Tibial artery (tissue), 4 donors: ENCODE measurements around the gene PPARA.

Source experiments
- DNase-seq, 2 donors: peaks; one replicate each; pipeline ENCODE4 v3.0.0-alpha.2; 2019
- H3K27ac ChIP-seq, 2 donors: fragments of 200-600 bp; sonication (generic) in 1 of 2; 1 replicate in 1 of 2; 2 replicates in 1 of 2; pipeline ENCODE4 v1.5.1; 2018 to 2019; ENCODE audit warnings: mild to moderate bottlenecking in 1 of 2
- H3K27me3 ChIP-seq, 2 donors: fragments of 200-600 bp; sonication (generic) in 1 of 2; one replicate each; pipeline versions ENCODE4 v1.5.1 to v1.6.0; 2016 to 2019
- H3K36me3 ChIP-seq, 3 donors: fragments of 200-600 bp; sonication (generic) in 2 of 3; one replicate each; pipeline ENCODE4 v1.5.1; 2016 to 2019; ENCODE audit warnings: mild to moderate bottlenecking in 2 of 3
- H3K4me1 ChIP-seq, 4 donors: fragments of 200-600 bp; sonication (generic) in 2 of 4; 1 replicate in 3 of 4; 2 replicates in 1 of 4; pipeline ENCODE4 v1.5.1; 2016 to 2019
- H3K4me3 ChIP-seq, 2 donors: fragments of 200-600 bp; sonication (generic) in 1 of 2; 1 replicate in 1 of 2; 2 replicates in 1 of 2; pipeline ENCODE4 v1.5.1; 2018 to 2019; ENCODE audit warnings: mild to moderate bottlenecking in 2 of 2
- H3K9me3 ChIP-seq, 3 donors: fragments of 200-600 bp; sonication (generic) in 1 of 3; one replicate each; pipeline ENCODE4 v1.5.1; 2016 to 2019
- intact Hi-C: fragments of 100-400 bp; cut with DNase I; formaldehyde crosslinking; loops from one replicate; pipeline ENCODE4 v1.15.0; 2023; ENCODE audit warnings: low total_unique reads
- TF ChIP-seq, protein P1 (sequence below), 2 experiments: fragments of 200-600 bp in 1 of 2; fragments of 450-650 bp in 1 of 2; IDR thresholded peaks; one replicate each; pipeline ENCODE4 v1.5.1; 2017 to 2019; ENCODE audit warnings: antibody characterized with exemption in 2 of 2, mild to moderate bottlenecking in 1 of 2, moderate library complexity in 1 of 2

The PPARA gene

GRCh38 chr22:46180370-46181137 is 30.2 kb downstream of the PPARA start:
- no peaks in the 10 kb centered on the region for H3K4me1 ChIP-seq
- H3K36me3 ChIP-seq, result peaks cover 23 to 61% (median 60%) of the 10 kb centered on the region in 3 donors
- no peak for DNase-seq
- H3K4me3 ChIP-seq, result no peak overlapping the region
- no peaks in the 10 kb centered on the region for H3K27me3 ChIP-seq
- peaks cover 0 to 18% (median 12%) of the 10 kb centered on the region in 3 donors for H3K9me3 ChIP-seq
- TF ChIP-seq, protein P1, sequence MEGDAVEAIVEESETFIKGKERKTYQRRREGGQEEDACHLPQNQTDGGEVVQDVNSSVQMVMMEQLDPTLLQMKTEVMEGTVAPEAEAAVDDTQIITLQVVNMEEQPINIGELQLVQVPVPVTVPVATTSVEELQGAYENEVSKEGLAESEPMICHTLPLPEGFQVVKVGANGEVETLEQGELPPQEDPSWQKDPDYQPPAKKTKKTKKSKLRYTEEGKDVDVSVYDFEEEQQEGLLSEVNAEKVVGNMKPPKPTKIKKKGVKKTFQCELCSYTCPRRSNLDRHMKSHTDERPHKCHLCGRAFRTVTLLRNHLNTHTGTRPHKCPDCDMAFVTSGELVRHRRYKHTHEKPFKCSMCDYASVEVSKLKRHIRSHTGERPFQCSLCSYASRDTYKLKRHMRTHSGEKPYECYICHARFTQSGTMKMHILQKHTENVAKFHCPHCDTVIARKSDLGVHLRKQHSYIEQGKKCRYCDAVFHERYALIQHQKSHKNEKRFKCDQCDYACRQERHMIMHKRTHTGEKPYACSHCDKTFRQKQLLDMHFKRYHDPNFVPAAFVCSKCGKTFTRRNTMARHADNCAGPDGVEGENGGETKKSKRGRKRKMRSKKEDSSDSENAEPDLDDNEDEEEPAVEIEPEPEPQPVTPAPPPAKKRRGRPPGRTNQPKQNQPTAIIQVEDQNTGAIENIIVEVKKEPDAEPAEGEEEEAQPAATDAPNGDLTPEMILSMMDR (IDR thresholded peaks at IDR 0.05), result no peak
- intact Hi-C loops, result no loop called here
- H3K27ac ChIP-seq, result no peak overlapping the region

- H3K9me3 ChIP-seq, result peaks cover 0 to 24% (median 12%) of the 10 kb centered on the region in 3 donors
- no peak overlapping the region for H3K4me3 ChIP-seq
- H3K4me1 ChIP-seq, result no peaks in the 10 kb centered on the region
- TF ChIP-seq, protein P1 (IDR thresholded peaks at IDR 0.05), result no peak
- DNase-seq, result no peak
- H3K27me3 ChIP-seq, result no peaks in the 10 kb centered on the region
- intact Hi-C loops, result no loop called here
- H3K36me3 ChIP-seq, result peaks cover 39 to 70% (median 46%) of the 10 kb centered on the region in 3 donors
- H3K27ac ChIP-seq, result no peak overlapping the region
Measured at GRCh38 chr22:46183733-46184132, 33.4 kb downstream of the PPARA start.

GRCh38 chr22:46185283-46185682 is 35.0 kb downstream of the PPARA start:
- H3K4me1 ChIP-seq, result no peaks in the 10 kb centered on the region
- H3K9me3 ChIP-seq, result peaks cover 0 to 20% (median 8%) of the 10 kb centered on the region in 3 donors
- H3K27me3 ChIP-seq, result no peaks in the 10 kb centered on the region
- DNase-seq, result no peak
- TF ChIP-seq, protein P1 (IDR thresholded peaks at IDR 0.05), result no peak
- intact Hi-C loops, result no loop called here
- H3K27ac ChIP-seq, result no peak overlapping the region
- H3K4me3 ChIP-seq, result no peak overlapping the region
- peaks cover 34 to 67% (median 42%) of the 10 kb centered on the region in 3 donors for H3K36me3 ChIP-seq

DNA sequence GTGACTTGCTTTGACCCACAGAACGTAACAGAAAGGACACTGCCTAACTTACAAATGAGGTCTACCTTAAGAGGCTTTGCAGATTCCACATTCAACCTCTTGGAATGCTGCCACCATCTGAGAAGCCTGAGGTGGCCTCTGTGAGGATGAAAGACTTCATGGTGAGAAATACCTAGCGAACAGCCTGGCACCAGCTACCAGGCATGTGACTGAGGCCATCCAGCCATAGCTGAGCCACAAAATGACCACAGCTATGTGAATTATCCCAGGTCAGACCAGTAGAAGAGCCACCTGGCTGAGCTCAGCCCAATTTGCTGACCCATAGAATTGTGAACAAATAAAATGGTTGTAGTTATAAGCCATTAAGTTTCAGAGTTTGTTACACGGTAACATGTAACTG is 37.5 kb downstream of the PPARA start:
- Histone ChIP-seq H3K27ac (no peak overlapping the region), H3K4me3 (no peak overlapping the region), H3K9me3 (peaks cover 0 to 6% (median 0%) of the 10 kb centered on the region in 3 donors), H3K4me1 (no peaks in the 10 kb centered on the region), H3K27me3 (no peaks in the 10 kb centered on the region), H3K36me3 (peaks cover 20 to 50% (median 33%) of the 10 kb centered on the region in 3 donors)
- DNase-seq, result no peak
- TF ChIP-seq, protein P1 (IDR thresholded peaks at IDR 0.05), result no peak
- intact Hi-C loops, result no loop called here

DNA sequence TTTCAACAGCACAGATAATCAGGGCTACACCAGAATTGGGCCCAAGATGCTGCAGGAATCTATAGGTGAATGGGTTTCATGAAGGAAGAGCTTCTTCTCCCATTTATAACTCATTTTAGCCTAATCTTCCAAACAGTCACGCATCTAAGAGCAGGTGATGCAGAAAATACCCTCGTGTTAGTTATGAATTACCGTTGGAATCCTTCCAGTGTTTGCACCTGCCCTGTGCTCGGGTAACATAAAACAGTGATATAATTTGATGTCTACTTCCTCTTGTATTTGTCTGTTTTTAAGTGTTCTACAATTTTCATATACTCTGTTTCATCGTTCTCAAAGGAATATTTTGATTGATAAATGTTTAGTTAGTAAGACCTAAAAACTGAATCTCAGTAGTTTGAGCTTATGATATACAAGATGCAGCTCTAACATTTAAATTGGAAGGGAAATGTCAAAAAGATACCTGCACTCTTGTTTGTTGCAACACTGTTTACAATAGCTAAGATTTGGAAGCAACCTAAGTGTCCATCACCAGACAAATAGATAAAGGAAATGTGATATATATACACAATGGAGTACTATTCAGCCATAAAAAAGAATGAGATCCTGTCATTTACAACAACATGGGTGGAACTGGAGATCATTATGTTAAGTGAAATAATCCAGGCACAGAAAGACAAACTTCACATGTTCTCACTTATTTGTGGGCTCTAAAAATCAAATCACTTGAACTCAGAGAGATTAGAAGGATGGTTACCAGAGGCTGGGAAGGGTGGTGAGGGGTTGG is 42.1 kb downstream of the PPARA start:
- peaks cover 11 to 22% (median 16%) of the 10 kb centered on the region in 3 donors for H3K36me3 ChIP-seq
- no peaks in the 10 kb centered on the region for H3K4me1 ChIP-seq
- H3K27ac ChIP-seq, result no peak overlapping the region
- no peak overlapping the region for H3K4me3 ChIP-seq
- TF ChIP-seq, protein P1 (IDR thresholded peaks at IDR 0.05), result no peak
- intact Hi-C loops, result no loop called here
- H3K27me3 ChIP-seq, result no peaks in the 10 kb centered on the region
- no peak for DNase-seq
- H3K9me3 ChIP-seq, result peaks cover 0 to 2% (median 0%) of the 10 kb centered on the region in 3 donors
